ENCODE measurements around the gene ZNF385A.

The ZNF385A gene

DNA sequence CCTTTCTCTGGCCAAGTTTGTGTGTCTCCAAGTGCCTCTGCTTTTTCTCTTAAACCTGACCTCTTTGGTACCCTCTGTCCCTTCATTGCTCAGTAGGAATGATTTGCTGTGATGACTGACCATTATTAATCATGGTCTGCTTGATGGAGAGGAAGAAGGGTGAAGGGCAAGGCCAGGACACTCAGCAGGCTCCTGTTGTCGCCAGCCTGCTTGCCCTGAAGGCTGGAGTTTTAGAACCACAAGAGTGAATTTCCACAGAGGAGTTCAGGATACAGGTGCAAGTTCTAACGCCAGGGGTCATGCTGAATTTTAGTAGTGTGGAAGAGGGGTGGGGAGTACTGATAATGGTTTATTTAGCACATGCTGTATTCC lies 37.3 kb upstream of the ZNF385A start:
- H3K4me3 Mint-ChIP-seq = no peak overlapping the region
- H3K9me3 Mint-ChIP-seq = no peaks in the 10 kb centered on the region
- H3K36me3 Mint-ChIP-seq (ENCODE audit: low read depth) = no peaks in the 10 kb centered on the region
- no peak for TF ChIP-seq CTCF (IDR thresholded peaks at IDR 0.05)
- peaks cover 86% of the 10 kb centered on the region for H3K4me1 Mint-ChIP-seq
- DNase-seq = no peak
- peak overlapping the region; percentile 85 for H3K27ac Mint-ChIP-seq
- peaks cover 9% of the 10 kb centered on the region for H3K27me3 Mint-ChIP-seq (ENCODE audit: low read depth, poor library complexity)

DNA sequence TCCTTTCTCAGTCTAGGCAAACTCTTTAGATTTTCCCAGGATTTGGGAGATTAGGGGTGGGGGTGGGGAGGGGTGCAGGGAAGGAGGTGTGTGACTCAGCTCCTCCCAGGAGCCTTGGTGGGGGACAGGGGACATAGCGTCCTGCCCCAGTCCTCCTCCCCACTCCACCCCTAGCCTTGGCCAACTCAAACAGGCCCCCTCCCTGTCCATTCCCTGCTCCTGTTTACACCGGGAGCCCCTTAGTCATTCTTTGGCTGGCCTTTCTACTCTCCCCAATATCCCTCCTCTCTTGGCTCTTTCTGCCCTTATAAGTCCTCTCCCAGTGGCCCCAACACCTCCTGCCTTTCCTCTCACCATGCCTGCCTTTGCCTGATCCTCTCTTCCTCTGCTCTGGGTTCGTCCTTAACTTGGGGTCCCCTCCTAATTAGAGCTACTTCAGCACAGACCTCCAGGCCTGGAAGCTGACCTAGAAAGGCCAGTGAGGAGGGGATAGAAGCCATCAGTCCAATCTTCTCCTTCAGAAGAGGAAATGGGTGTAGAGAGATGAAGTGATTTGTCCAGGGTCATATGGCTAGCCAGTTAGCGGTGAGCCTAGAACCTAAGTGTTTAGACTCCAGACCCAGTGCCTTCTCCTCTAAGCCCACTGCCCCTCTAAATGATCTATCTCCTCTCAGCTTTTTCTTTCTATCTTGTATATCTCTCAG lies 36.8 kb upstream of the ZNF385A start:
- Mint-ChIP-seq H3K27me3 (ENCODE audit: low read depth, poor library complexity) (peaks cover 9% of the 10 kb centered on the region), H3K4me1 (peaks cover 86% of the 10 kb centered on the region), H3K4me3 (no peak overlapping the region), H3K36me3 (ENCODE audit: low read depth) (no peaks in the 10 kb centered on the region), H3K9me3 (no peaks in the 10 kb centered on the region), H3K27ac (peak overlapping the region; percentile 85)
- DNase-seq = no peak
- no peak for TF ChIP-seq CTCF (IDR thresholded peaks at IDR 0.05)

- DNase-seq = no peak
- no peaks in the 10 kb centered on the region for H3K36me3 Mint-ChIP-seq (ENCODE audit: low read depth)
- peak overlapping the region; percentile 95 for H3K27ac Mint-ChIP-seq
- peaks cover 9% of the 10 kb centered on the region for H3K27me3 Mint-ChIP-seq (ENCODE audit: low read depth, poor library complexity)
- H3K4me3 Mint-ChIP-seq = peak overlapping the region; percentile 96
- no peaks in the 10 kb centered on the region for H3K9me3 Mint-ChIP-seq
- H3K4me1 Mint-ChIP-seq = peaks cover 84% of the 10 kb centered on the region
- TF ChIP-seq CTCF (IDR thresholded peaks at IDR 0.05) = no peak
Measured at GRCh38 chr12:54420766-54421144, 36.2 kb upstream of the ZNF385A start.

- Mint-ChIP-seq H3K4me3 (peak within 1 kb of the TSS; percentile 96), H3K4me1 (peaks cover 78% of the 10 kb centered on the region), H3K9me3 (no peaks in the 10 kb centered on the region), H3K27me3 (ENCODE audit: low read depth, poor library complexity) (peaks cover 9% of the 10 kb centered on the region), H3K27ac (peak within 1 kb of the TSS; percentile 49), H3K36me3 (ENCODE audit: low read depth) (no peaks in the 10 kb centered on the region)
- DNase-seq = peak; percentile 61
- no peak for TF ChIP-seq CTCF (IDR thresholded peaks at IDR 0.05)
Measured at GRCh38 chr12:54419088-54419887, 34.8 kb upstream of the ZNF385A start, which contains the start of gene ITGA5. TSS of gene ITGA5 (minus strand) at chr12:54419266. CDS start at chr12:54419198, 68 bp downstream.

GRCh38 chr12:54418441-54419087 lies 34.0 kb upstream of the ZNF385A start:
- Mint-ChIP-seq H3K4me1 (peaks cover 81% of the 10 kb centered on the region), H3K9me3 (no peaks in the 10 kb centered on the region), H3K36me3 (ENCODE audit: low read depth) (no peaks in the 10 kb centered on the region), H3K27me3 (ENCODE audit: low read depth, poor library complexity) (peaks cover 9% of the 10 kb centered on the region), H3K27ac (peak overlapping the region; percentile 49), H3K4me3 (peak overlapping the region; percentile 96)
- no peak for TF ChIP-seq CTCF (IDR thresholded peaks at IDR 0.05)
- no peak for DNase-seq
